AG04449 (cell line): Measurements from ENCODE around the gene PLD5.

Experiments
- CTCF ChIA-PET: fragments of 350-600 bp; formaldehyde crosslinking; extraction: SDS; loops from one replicate; lab custom pipeline; 2021; ENCODE audit warnings: antibody characterized with exemption; lab: Yijun Ruan, JAX
- POLR2A ChIA-PET: fragments of 400-600, 350-600 bp; formaldehyde crosslinking; extraction: SDS; loops from one replicate; lab custom pipeline; 2020; ENCODE audit warnings: antibody characterized with exemption, inconsistent platforms; lab: Yijun Ruan, JAX
- DNase-seq: peaks from one replicate; pipeline ENCODE4 v3.0.0-alpha.2; 2010; ENCODE audit warnings: low read depth, low spot score
- H3K4me3 ChIP-seq: 2 replicates; pipeline ENCODE4 v1.5.1; 2011; ENCODE audit warnings: low read depth, mild to moderate bottlenecking, control low read depth, low read length
- TF ChIP-seq, protein P1 (sequence below): IDR thresholded peaks from one replicate; pipeline ENCODE4 v1.5.1; 2011; ENCODE audit warnings: mild to moderate bottlenecking, moderate library complexity, low read length, control low read depth, inconsistent platforms; ENCODE audit not compliant: insufficient read depth; ENCODE audit errors: missing control alignments

PLD5 gene

DNA sequence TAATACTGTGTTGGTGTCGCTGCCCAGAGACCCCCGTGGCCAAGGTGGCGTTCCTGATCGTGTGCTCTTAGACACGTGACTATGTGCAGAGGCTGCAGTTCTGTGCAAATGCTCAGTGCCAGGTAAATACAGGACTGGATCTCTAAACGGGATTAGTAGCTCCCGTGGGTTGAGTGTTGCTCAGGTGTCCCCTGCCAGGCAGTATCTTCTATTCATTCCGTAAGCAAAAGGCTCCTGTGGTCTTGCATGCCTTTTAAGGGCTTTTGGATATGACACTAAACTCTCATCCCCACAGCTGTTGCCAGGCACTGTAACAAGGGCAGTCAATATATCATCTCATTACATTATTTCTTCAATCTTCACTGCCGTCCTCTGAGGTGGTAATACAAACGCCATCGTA, 431.4 kb downstream of the PLD5 start:
- TF ChIP-seq, protein P1, sequence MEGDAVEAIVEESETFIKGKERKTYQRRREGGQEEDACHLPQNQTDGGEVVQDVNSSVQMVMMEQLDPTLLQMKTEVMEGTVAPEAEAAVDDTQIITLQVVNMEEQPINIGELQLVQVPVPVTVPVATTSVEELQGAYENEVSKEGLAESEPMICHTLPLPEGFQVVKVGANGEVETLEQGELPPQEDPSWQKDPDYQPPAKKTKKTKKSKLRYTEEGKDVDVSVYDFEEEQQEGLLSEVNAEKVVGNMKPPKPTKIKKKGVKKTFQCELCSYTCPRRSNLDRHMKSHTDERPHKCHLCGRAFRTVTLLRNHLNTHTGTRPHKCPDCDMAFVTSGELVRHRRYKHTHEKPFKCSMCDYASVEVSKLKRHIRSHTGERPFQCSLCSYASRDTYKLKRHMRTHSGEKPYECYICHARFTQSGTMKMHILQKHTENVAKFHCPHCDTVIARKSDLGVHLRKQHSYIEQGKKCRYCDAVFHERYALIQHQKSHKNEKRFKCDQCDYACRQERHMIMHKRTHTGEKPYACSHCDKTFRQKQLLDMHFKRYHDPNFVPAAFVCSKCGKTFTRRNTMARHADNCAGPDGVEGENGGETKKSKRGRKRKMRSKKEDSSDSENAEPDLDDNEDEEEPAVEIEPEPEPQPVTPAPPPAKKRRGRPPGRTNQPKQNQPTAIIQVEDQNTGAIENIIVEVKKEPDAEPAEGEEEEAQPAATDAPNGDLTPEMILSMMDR = no peak
- no peak overlapping the region for H3K4me3 ChIP-seq
- POLR2A ChIA-PET = no interaction called here
- CTCF ChIA-PET = no interaction called here
- no peak for DNase-seq

DNA sequence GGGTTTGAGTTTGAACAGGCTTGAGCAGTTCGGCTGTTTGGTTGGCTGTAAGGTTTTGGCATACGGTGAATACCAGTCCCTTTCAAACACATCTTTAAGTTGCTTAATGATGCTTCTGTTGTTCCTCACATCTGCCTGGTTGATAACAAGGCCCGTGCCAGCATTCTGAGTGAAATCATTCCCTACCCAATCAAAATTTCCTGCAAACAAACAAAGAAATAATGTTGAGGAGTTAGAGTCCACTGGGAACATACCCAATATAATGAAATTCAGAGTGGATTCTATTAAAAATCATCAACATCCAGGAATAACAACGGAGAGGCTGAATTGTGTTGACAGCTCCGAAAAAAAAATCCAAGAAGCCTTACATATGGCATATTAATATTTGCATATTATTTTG, 434.6 kb downstream of the PLD5 start:
- TF ChIP-seq, protein P1 = no peak
- H3K4me3 ChIP-seq = no peak overlapping the region
- ChIA-PET CTCF (no interaction called here), POLR2A (no interaction called here)
- no peak for DNase-seq

DNA sequence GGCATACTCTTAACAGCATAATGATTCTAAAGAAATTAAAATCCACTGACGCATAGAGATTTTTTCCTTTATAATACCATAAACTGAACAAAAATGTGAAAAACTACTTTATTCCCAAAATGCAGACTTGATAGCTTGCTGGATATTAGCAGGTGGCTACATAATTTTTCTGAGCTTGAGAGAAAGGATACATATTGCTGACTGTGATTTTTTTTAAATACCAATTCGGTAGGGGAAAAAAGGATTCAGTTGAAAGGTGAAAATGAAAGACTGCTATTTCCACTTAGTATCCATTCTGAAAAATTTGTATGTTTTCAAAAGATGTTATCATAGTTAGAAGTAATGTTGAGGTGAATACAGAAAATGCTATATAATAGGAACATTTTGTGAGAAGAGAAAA, 435.6 kb downstream of the PLD5 start:
- POLR2A ChIA-PET = no interaction called here
- DNase-seq = no peak
- CTCF ChIA-PET = no interaction called here

DNA sequence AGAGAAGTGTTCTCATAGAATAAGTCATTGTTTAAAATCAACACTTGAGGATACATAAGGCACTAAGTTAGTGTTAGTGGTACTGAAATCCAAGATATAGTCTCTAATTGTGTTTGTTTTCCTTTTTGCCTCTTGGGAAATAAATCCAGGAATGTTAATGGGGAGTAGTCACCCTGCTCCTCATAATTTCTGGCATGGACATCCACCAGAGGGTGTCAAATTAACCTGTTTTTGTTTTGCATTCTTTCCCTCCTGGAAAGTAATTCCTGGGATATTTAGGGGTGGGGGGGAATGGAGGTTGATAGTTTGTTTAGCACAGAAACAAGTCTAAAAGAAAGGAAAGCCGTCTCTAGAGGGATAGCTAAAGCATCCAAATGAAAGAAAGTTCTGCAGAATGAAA, 437.8 kb downstream of the PLD5 start:
- ChIA-PET CTCF (no interaction called here), POLR2A (no interaction called here)
- no peak for DNase-seq
- TF ChIP-seq, protein P1 = no peak
- H3K4me3 ChIP-seq = no peak overlapping the region

More for the DNA sequence above, 435.6 kb downstream of the PLD5 start:
- no peak overlapping the region for H3K4me3 ChIP-seq
- TF ChIP-seq, protein P1 = no peak

DNA sequence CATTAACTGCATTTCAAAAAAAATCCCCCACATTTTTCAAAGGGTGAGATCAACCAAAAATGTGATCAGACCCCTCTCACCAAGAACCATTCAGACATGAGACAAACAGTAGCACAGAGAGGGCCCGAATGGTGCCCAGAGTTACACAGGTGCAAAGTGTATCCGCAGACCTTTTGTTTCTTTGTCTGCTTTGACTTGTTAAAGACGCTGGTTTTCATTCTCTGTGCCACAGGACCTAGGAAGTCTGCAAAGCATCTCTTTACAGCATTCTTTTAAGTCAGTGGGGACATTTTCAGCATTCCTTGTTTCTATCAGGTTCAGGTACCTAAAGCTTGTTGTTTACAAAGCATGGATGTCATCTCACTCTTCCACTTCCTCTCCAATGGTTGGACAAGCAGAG, 438.4 kb downstream of the PLD5 start:
- H3K4me3 ChIP-seq = no peak overlapping the region
- TF ChIP-seq, protein P1 = no peak
- DNase-seq = no peak
- ChIA-PET CTCF (no interaction called here), POLR2A (no interaction called here)

DNA sequence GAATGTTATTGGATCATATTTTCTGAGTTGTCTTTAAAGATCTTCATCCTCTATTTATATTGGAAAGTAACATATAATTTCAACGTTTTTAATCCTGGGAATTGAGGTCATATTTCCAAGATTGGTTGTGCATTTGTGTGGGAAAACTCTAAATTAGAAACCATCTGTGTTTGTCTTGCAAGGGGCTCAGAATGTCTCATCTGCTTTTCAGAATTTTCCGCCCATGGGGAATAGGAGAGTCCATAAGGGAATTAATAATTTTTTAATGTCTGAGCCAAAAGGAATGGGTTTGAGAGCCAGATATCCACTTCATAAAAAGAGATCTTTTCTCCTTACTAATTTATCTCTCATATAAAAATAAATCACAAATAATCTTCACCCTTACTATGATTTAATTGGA, 440.8 kb downstream of the PLD5 start:
- TF ChIP-seq, protein P1 = no peak
- H3K4me3 ChIP-seq = no peak overlapping the region
- ChIA-PET CTCF (no interaction called here), POLR2A (no interaction called here)
- DNase-seq = no peak

DNA sequence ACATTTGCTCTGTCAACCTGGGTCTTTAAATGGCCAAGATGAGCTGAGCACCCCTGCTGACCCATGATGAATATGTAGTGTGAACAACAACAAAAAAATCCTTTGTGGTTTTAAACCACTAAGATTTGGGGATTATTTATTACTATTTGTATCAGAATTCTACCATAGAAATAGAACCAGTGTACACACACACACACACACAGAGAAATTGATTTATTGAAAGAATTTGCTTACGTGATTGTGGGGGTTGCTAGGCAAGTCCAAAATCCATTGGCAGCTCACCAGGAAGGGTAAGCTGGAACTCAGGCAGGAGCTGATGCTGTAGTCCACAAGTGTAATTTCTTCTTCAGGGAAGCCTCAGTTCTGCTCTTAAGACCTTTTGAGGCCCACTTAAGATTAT, 443.1 kb downstream of the PLD5 start:
- CTCF ChIA-PET = no interaction called here
- no peak overlapping the region for H3K4me3 ChIP-seq
- TF ChIP-seq, protein P1 = no peak
- POLR2A ChIA-PET = no interaction called here
- DNase-seq = no peak
